Activated CD4-positive, alpha-beta T cell treated with anti-CD3 and anti-CD28 coated beads, Interleukin-2, amount 50 U/mL, for 24 hours (primary cell): ENCODE results near the gene SGSM1.

ENCODE experiments used
- DNase-seq, 2 donors: peaks; one replicate each; pipeline ENCODE4 v3.0.0-alpha.2; 2020; ENCODE audit warnings: low read depth in 1 of 2, low spot score in 1 of 2

The SGSM1 gene

GRCh38 chr22:24803064-24803542 lies 2.9 kb upstream of the SGSM1 start:
- peak; percentile 32 to 40 for DNase-seq

GRCh38 chr22:24806663-24807001 lies 621 bp downstream of the SGSM1 start:
- no peak for DNase-seq

GRCh38 chr22:24807284-24807950 lies 1.4 kb downstream of the SGSM1 start:
- DNase-seq: no peak

GRCh38 chr22:24809331-24809730 lies 3.3 kb downstream of the SGSM1 start:
- no peak for DNase-seq

- DNase-seq: no peak
Measured at GRCh38 chr22:24810043-24810749, 4.2 kb downstream of the SGSM1 start.

GRCh38 chr22:24812950-24813775 lies 7.2 kb downstream of the SGSM1 start:
- no peak for DNase-seq

GRCh38 chr22:24813861-24814770 lies 8.1 kb downstream of the SGSM1 start:
- DNase-seq: no peak

- DNase-seq: no peak
Measured at GRCh38 chr22:24816806-24817205, 10.8 kb downstream of the SGSM1 start.

- DNase-seq: no peak
Measured at GRCh38 chr22:24819487-24819886, 13.5 kb downstream of the SGSM1 start.

GRCh38 chr22:24819911-24820461 lies 14.0 kb downstream of the SGSM1 start:
- DNase-seq: no peak

GRCh38 chr22:24822471-24822870 lies 16.5 kb downstream of the SGSM1 start:
- DNase-seq: no peak

- no peak for DNase-seq
Measured at GRCh38 chr22:24823787-24824186, 17.8 kb downstream of the SGSM1 start.

- no peak for DNase-seq
Measured at GRCh38 chr22:24824250-24824649, 18.2 kb downstream of the SGSM1 start.

- DNase-seq: no peak
Measured at GRCh38 chr22:24824915-24825314, 18.9 kb downstream of the SGSM1 start.

GRCh38 chr22:24826710-24827285 lies 20.8 kb downstream of the SGSM1 start:
- DNase-seq: no peak

GRCh38 chr22:24827296-24827695 lies 21.3 kb downstream of the SGSM1 start:
- DNase-seq: no peak

GRCh38 chr22:24830205-24830979 lies 24.4 kb downstream of the SGSM1 start:
- DNase-seq: no peak

- DNase-seq: no peak
Measured at GRCh38 chr22:24831687-24832086, 25.7 kb downstream of the SGSM1 start.

GRCh38 chr22:24833881-24834495 lies 28.0 kb downstream of the SGSM1 start:
- DNase-seq: no peak
